Gastroesophageal sphincter (tissue), 3 donors: ENCODE results near the gene SEMA3C.

Experiments used
- EP300 ChIP-seq: sonication (generic); formaldehyde crosslinking; IDR thresholded peaks from one replicate; pipeline ENCODE4 v1.6.1; 2017; ENCODE audit warnings: antibody characterized with exemption, mild to moderate bottlenecking
- POLR2A ChIP-seq, 2 donors: fragments of 450-650 bp; IDR thresholded peaks; one replicate each; pipeline ENCODE4 v1.6.1; 2017; ENCODE audit warnings: antibody characterized with exemption in 2 of 2, mild to moderate bottlenecking in 2 of 2, moderate library complexity in 1 of 2
- POLR2AphosphoS5 ChIP-seq: sonication (generic); formaldehyde crosslinking; IDR thresholded peaks from one replicate; pipeline ENCODE4 v1.6.1; 2017; ENCODE audit warnings: antibody characterized with exemption
- TF ChIP-seq, protein P1 (sequence below), 4 experiments: fragments of 200-600 bp in 2 of 4; fragments of 450-650 bp in 2 of 4; sonication (generic) in 1 of 4; IDR thresholded peaks; one replicate each; pipeline ENCODE4 v1.5.1; 2017 to 2019; ENCODE audit warnings: antibody characterized with exemption in 4 of 4, mild to moderate bottlenecking in 2 of 4, moderate library complexity in 2 of 4

DNA sequence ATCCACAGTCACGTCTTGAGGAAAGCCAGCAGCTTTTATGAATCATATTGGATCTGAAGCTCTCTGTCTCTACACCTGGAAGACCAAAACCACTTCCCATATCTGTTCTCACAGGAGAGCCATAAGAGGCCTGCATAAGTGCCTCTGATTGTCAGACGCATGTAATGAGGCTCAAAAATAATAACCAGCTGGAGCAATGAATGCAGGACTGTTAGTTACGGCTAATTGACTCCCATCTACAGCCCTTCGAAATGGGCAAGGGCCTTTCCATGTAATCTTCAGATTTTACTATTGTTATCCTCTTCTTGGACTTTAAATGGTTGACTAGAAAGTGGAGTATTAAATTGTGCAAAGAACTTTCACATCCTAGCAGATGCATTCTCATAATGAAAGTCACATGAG lies 4.4 kb upstream of the SEMA3C start:
- no peak for TF ChIP-seq EP300
- TF ChIP-seq, protein P1, sequence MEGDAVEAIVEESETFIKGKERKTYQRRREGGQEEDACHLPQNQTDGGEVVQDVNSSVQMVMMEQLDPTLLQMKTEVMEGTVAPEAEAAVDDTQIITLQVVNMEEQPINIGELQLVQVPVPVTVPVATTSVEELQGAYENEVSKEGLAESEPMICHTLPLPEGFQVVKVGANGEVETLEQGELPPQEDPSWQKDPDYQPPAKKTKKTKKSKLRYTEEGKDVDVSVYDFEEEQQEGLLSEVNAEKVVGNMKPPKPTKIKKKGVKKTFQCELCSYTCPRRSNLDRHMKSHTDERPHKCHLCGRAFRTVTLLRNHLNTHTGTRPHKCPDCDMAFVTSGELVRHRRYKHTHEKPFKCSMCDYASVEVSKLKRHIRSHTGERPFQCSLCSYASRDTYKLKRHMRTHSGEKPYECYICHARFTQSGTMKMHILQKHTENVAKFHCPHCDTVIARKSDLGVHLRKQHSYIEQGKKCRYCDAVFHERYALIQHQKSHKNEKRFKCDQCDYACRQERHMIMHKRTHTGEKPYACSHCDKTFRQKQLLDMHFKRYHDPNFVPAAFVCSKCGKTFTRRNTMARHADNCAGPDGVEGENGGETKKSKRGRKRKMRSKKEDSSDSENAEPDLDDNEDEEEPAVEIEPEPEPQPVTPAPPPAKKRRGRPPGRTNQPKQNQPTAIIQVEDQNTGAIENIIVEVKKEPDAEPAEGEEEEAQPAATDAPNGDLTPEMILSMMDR (IDR thresholded peaks at IDR 0.05): no peak
- no peak for TF ChIP-seq POLR2AphosphoS5
- no peak for TF ChIP-seq POLR2A (IDR thresholded peaks at IDR 0.05)
